HEK293 (cell line): ENCODE measurements around the gene TMEM19.

Source experiments
- CTCF ChIA-PET: fragments of 350-600 bp; formaldehyde crosslinking; extraction: SDS; loops from one replicate; lab custom pipeline; 2021; ENCODE audit warnings: antibody characterized with exemption; lab: Yijun Ruan, JAX
- POLR2A ChIA-PET: fragments of 300-600 bp; formaldehyde crosslinking; extraction: SDS; loops from one replicate; lab custom pipeline; 2020; ENCODE audit warnings: antibody characterized with exemption, inconsistent platforms; lab: Yijun Ruan, JAX
- H3K27ac ChIP-seq: fragments of 200-500 bp; sonication (Bioruptor generic); 2 replicates; pipeline ENCODE4 v1.5.1; 2014; ENCODE audit warnings: low read depth, low read length, control low read depth, inconsistent platforms; ENCODE audit errors: extremely low read depth
- H3K36me3 ChIP-seq, 2 experiments: fragments of 200-500 bp in 1 of 2; sonication (Bioruptor generic) in 1 of 2; 1 replicate in 1 of 2; 2 replicates in 1 of 2; pipeline ENCODE4 v1.5.1; 2014 to 2017; ENCODE audit warnings: inconsistent platforms in 2 of 2, low read length in 2 of 2; ENCODE audit not compliant: control insufficient read depth in 2 of 2, insufficient read depth in 1 of 2
- H3K4me1 ChIP-seq: fragments of 200-500 bp; sonication (Bioruptor generic); 2 replicates; pipeline ENCODE4 v1.5.1; 2014; ENCODE audit warnings: mild to moderate bottlenecking, low read length, inconsistent platforms; ENCODE audit not compliant: control insufficient read depth, insufficient read depth
- H3K4me3 ChIP-seq: 2 replicates; pipeline ENCODE4 v1.5.1; 2011; ENCODE audit warnings: low read depth, mild to moderate bottlenecking, control low read depth, low read length, moderate library complexity
- H3K9me3 ChIP-seq: fragments of 200-500 bp; sonication (Bioruptor generic); 2 replicates; pipeline ENCODE4 v1.5.1; 2014; ENCODE audit warnings: low read depth, low read length, inconsistent platforms; ENCODE audit not compliant: control insufficient read depth, insufficient read depth
- CTCF ChIP-seq: fragments of 450-650 bp; formaldehyde crosslinking; IDR thresholded peaks from 2 replicates; pipeline ENCODE4 v1.5.1; 2016; ENCODE audit warnings: missing biosample characterization, missing genetic modification characterization
- IKZF3 ChIP-seq: fragments of 450-650 bp; IDR thresholded peaks from 2 replicates; pipeline ENCODE4 v1.5.0; 2018; ENCODE audit warnings: missing biosample characterization, mild to moderate bottlenecking, missing genetic modification characterization, moderate library complexity
- KLF9 ChIP-seq: fragments of 450-650 bp; formaldehyde crosslinking; IDR thresholded peaks from 2 replicates; pipeline ENCODE4 v1.5.1; 2016; ENCODE audit warnings: missing biosample characterization, missing genetic modification characterization, low read depth
- RBAK ChIP-seq: fragments of 450-650 bp; formaldehyde crosslinking; IDR thresholded peaks from 2 replicates; pipeline ENCODE4 v1.5.1; 2016; ENCODE audit warnings: missing biosample characterization, missing genetic modification characterization
- SALL2 ChIP-seq: fragments of 450-650 bp; formaldehyde crosslinking; IDR thresholded peaks from 2 replicates; pipeline ENCODE4 v1.5.0; 2017; ENCODE audit warnings: missing biosample characterization, mild to moderate bottlenecking, missing genetic modification characterization, borderline replicate concordance
- SP3 ChIP-seq: fragments of 450-650 bp; formaldehyde crosslinking; IDR thresholded peaks from 2 replicates; pipeline ENCODE4 v1.5.1; 2016; ENCODE audit warnings: missing biosample characterization, missing genetic modification characterization
- SP7 ChIP-seq: fragments of 450-650 bp; formaldehyde crosslinking; IDR thresholded peaks from 2 replicates; pipeline ENCODE4 v1.5.1; 2016; ENCODE audit warnings: missing biosample characterization, missing genetic modification characterization
- ZBTB10 ChIP-seq: fragments of 450-650 bp; formaldehyde crosslinking; IDR thresholded peaks from 2 replicates; pipeline ENCODE4 v1.5.1; 2016; ENCODE audit warnings: missing biosample characterization, missing genetic modification characterization
- ZFP37 ChIP-seq: fragments of 450-650 bp; formaldehyde crosslinking; IDR thresholded peaks from 2 replicates; pipeline ENCODE4 v1.5.1; 2016; ENCODE audit warnings: missing biosample characterization, missing genetic modification characterization
- ZNF133 ChIP-seq: fragments of 450-650 bp; formaldehyde crosslinking; IDR thresholded peaks from 2 replicates; pipeline ENCODE4 v1.5.1; 2016; ENCODE audit warnings: missing biosample characterization, missing genetic modification characterization
- ZNF146 ChIP-seq: fragments of 450-650 bp; formaldehyde crosslinking; IDR thresholded peaks from 2 replicates; pipeline ENCODE4 v1.5.1; 2016; ENCODE audit warnings: missing biosample characterization, missing genetic modification characterization
- ZNF221 ChIP-seq: fragments of 450-650 bp; formaldehyde crosslinking; IDR thresholded peaks from 2 replicates; pipeline ENCODE4 v1.5.1; 2017; ENCODE audit warnings: missing biosample characterization, missing genetic modification characterization, borderline replicate concordance
- ZNF223 ChIP-seq: fragments of 450-650 bp; formaldehyde crosslinking; IDR thresholded peaks from 2 replicates; pipeline ENCODE4 v1.5.1; 2016; ENCODE audit warnings: missing biosample characterization, missing genetic modification characterization
- ZNF311 ChIP-seq: fragments of 450-650 bp; formaldehyde crosslinking; IDR thresholded peaks from 2 replicates; pipeline ENCODE4 v1.5.1; 2017; ENCODE audit warnings: missing biosample characterization, missing genetic modification characterization, borderline replicate concordance
- ZNF362 ChIP-seq: fragments of 450-650 bp; formaldehyde crosslinking; IDR thresholded peaks from 2 replicates; pipeline ENCODE4 v1.5.1; 2016; ENCODE audit warnings: missing biosample characterization, missing genetic modification characterization
- ZNF398 ChIP-seq: fragments of 450-650 bp; formaldehyde crosslinking; IDR thresholded peaks from 2 replicates; pipeline ENCODE4 v1.5.1; 2017; ENCODE audit warnings: missing biosample characterization, missing genetic modification characterization
- ZNF423 ChIP-seq: fragments of 450-650 bp; formaldehyde crosslinking; IDR thresholded peaks from 2 replicates; pipeline ENCODE4 v1.5.1; 2016; ENCODE audit warnings: missing biosample characterization, missing genetic modification characterization
- ZNF654 ChIP-seq: fragments of 450-650 bp; formaldehyde crosslinking; IDR thresholded peaks from 2 replicates; pipeline ENCODE4 v1.5.1; 2016; ENCODE audit warnings: low read depth, missing biosample characterization, missing genetic modification characterization
- ZNF658 ChIP-seq: fragments of 450-650 bp; formaldehyde crosslinking; IDR thresholded peaks from 2 replicates; pipeline ENCODE4; 2016; ENCODE audit warnings: missing biosample characterization, missing genetic modification characterization
- ZNF670 ChIP-seq: fragments of 450-650 bp; formaldehyde crosslinking; IDR thresholded peaks from 2 replicates; pipeline ENCODE4 v1.5.1; 2016; ENCODE audit warnings: missing biosample characterization, missing genetic modification characterization, low read depth
- ZNF677 ChIP-seq: fragments of 450-650 bp; IDR thresholded peaks from 2 replicates; pipeline ENCODE4 v1.5.0; 2018; ENCODE audit warnings: missing biosample characterization, mild to moderate bottlenecking, missing genetic modification characterization, moderate library complexity

Gene TMEM19

GRCh38 chr12:71726548-71726947 is 40.7 kb downstream of the TMEM19 start:
- ChIA-PET CTCF (interaction anchor here (0.6 to 0.9 kb wide), 2 partner anchors 11 to 20 kb away, joined by 3 to 5 read pairs; no protein-coding TSS in a partner anchor), POLR2A (no interaction called here)

GRCh38 chr12:71727958-71728357 is 42.1 kb downstream of the TMEM19 start:
- H3K36me3 ChIP-seq, result no peaks in the 10 kb centered on the region
- no peaks in the 10 kb centered on the region for H3K4me1 ChIP-seq
- CTCF ChIA-PET, result no interaction called here
- no peak overlapping the region for H3K4me3 ChIP-seq
- TF ChIP-seq ZBTB10 (no peak), ZNF398 (tag by site-specific recombination) (no peak), RBAK (tag by site-specific recombination) (no peak), ZNF654 (no peak), ZFP37 (tag by site-specific recombination) (no peak), ZNF146 (tag by site-specific recombination) (no peak), IKZF3 (tag by site-specific recombination) (no peak), ZNF221 (tag by site-specific recombination) (no peak), KLF9 (tag by site-specific recombination) (no peak)
- no peak overlapping the region for H3K27ac ChIP-seq
- POLR2A ChIA-PET, result no interaction called here
- no peaks in the 10 kb centered on the region for H3K9me3 ChIP-seq

More at GRCh38 chr12:71726548-71726947, 40.7 kb downstream of the TMEM19 start:
- no peaks in the 10 kb centered on the region for H3K9me3 ChIP-seq
- TF ChIP-seq ZNF423 (tag by site-specific recombination) (no peak), CTCF (tag by site-specific recombination) (no peak), ZNF362 (tag by site-specific recombination) (no peak), ZNF146 (tag by site-specific recombination) (no peak), SP3 (tag by site-specific recombination) (no peak), ZNF670 (tag by site-specific recombination) (no peak), ZNF677 (tag by site-specific recombination) (no peak), ZNF311 (tag by site-specific recombination) (no peak), ZNF133 (tag by site-specific recombination) (no peak), SP7 (tag by site-specific recombination) (no peak), ZNF223 (tag by site-specific recombination) (no peak), SALL2 (no peak), ZNF658 (tag by site-specific recombination) (no peak)
- no peak overlapping the region for H3K4me3 ChIP-seq
- no peaks in the 10 kb centered on the region for H3K36me3 ChIP-seq
- no peak overlapping the region for H3K27ac ChIP-seq
- no peaks in the 10 kb centered on the region for H3K4me1 ChIP-seq
